ENCODE measurements around the gene SLC22A12.
"Not testable (repeated sequence)": the region's sequence is repeated elsewhere in the genome, so short reads cannot be mapped to it uniquely, and the experiment has no call there.

SLC22A12 gene

DNA sequence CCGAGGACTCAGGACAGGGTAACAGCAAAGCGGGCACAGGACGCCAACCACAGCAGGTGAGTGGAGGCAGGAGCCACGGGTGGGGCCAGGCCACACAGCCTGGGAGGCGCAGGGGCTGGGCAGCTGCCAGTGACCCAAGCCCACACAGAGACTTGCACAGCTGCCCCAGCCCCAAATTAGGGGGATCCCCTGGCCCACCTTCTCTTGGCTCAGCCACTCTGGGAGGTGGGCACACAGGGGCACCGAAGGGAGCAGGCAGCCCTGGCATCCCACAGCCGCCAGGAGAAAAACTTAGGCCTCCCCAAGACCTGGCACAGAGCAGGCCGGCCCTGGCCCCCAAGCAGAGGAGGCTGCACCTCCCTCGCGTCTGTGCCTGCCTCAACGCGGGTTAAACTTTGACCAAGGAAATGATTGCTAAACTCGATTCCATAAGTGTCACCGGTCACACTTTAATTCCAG, at the start of gene SLC22A12:
Gene SLC22A12 (plus strand): TSS at position 458 of the 459 bp plus-strand sequence. CDS start 337 bp downstream, outside the sequence.
- DNase-seq (ENCODE audit: low read depth in 2 of 2): no peak

GRCh38 chr11:64542172-64543125, 48.6 kb upstream of the SLC22A12 start:
- DNase-seq (ENCODE audit: low read depth in 2 of 2): no peak

- no peak for DNase-seq (ENCODE audit: low read depth in 2 of 2)
These were observed 47.2 kb upstream of the SLC22A12 start for GRCh38 chr11:64543818-64544217.

DNA sequence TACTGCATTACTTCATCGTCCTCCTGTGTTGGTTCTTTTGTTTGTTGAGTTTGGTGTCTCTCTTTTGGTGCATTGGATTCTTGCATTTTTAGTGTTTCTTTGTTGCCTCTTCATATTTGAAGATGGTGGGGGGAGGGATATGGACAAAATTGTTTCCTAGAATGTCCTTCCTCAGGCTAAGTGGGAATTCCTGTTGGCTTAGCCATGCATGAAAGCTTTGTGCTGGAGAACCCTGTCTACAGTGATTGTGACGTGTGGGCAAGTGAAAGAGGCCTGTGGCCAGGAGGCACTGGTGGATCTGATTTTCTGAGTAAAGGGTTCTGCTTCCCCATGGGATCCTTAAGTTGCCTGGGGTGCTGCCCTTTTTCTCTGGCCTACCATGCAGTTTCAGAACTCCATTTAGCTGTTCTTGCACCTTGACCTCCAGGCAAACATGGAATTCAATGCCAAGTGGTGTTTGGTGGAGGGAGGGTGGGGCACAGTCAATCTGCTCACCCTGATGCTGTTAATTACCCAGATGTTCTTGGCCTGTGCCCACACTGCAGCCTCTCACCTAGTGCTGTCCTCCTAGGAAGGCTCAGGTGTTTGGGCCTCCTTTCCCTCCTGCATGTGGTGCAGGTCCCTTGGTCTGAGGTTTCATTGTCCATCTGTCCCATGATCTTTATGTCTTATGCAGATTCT, 46.3 kb upstream of the SLC22A12 start:
- DNase-seq (ENCODE audit: low read depth in 2 of 2): no peak

DNA sequence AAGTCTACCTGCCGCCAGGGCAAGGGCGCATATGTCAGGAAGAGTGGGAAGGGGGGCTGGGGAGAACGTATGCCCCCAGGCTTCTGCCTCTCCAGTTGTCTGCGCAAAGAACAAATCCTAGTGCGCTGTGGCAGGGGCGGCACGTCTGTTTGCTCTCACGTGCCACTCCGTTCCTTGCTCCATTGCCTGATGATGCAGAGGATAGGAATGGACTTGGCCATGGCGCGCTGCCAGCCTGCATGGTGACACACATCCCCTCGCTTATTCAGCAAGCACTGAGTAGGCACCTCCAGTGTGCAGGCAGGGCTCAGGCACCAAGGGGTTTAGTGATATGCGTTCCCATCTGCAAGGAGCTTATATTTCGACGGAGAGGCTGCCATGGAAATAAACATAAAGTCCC, 45.4 kb upstream of the SLC22A12 start:
- no peak for DNase-seq (ENCODE audit: low read depth in 2 of 2)

GRCh38 chr11:64546176-64546575, 44.8 kb upstream of the SLC22A12 start:
- no peak for DNase-seq (ENCODE audit: low read depth in 2 of 2)

GRCh38 chr11:64546600-64546999, 44.4 kb upstream of the SLC22A12 start:
- no peak for DNase-seq (ENCODE audit: low read depth in 2 of 2)

DNA sequence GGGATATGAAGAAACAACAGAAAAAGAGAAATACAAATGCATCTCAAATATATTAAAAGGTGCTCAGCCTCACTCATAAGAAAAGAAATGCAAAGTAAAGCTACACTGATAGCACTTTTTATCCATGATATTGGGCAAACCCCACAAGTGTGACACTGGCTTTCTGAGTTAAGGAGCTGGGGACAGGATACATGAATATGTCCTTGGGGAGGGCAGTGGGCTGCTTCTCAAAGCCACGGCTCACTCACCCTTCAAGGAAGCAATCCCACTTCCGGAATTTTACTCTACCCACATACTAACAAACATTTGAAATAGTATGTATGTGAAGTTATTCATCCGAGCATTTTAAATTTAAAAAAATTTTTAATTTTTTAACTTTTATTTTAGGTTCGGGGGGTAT, 41.1 kb upstream of the SLC22A12 start:
- no peak for DNase-seq (ENCODE audit: low read depth in 2 of 2)

- DNase-seq (ENCODE audit: low read depth in 2 of 2): peak; percentile 13 to 32
These were observed 37.3 kb upstream of the SLC22A12 start for GRCh38 chr11:64553554-64554201.

DNA sequence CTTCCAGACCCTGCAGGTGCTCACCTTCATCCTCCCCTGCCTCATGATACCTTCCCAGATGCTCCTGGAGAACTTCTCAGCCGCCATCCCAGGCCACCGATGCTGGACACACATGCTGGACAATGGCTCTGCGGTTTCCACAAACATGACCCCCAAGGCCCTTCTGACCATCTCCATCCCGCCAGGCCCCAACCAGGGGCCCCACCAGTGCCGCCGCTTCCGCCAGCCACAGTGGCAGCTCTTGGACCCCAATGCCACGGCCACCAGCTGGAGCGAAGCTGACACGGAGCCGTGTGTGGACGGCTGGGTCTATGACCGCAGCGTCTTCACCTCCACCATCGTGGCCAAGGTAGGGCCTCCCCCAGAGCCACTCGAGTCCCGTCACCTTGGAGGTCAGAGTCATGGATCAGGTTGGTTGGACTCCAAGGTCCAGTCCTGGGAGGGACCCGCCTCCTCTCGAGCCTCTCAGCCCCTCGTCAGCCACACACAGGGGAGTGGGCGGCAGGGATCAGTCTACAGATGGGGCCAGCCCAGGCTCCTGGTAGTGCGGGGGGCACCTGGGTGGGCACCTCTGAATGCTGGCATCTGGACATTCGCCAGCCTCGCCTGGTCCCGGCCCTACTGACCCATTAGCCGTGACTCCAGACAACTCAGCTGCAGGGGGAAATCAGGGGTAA, 34.8 kb upstream of the SLC22A12 start:
- DNase-seq (ENCODE audit: low read depth in 2 of 2): no peak

DNA sequence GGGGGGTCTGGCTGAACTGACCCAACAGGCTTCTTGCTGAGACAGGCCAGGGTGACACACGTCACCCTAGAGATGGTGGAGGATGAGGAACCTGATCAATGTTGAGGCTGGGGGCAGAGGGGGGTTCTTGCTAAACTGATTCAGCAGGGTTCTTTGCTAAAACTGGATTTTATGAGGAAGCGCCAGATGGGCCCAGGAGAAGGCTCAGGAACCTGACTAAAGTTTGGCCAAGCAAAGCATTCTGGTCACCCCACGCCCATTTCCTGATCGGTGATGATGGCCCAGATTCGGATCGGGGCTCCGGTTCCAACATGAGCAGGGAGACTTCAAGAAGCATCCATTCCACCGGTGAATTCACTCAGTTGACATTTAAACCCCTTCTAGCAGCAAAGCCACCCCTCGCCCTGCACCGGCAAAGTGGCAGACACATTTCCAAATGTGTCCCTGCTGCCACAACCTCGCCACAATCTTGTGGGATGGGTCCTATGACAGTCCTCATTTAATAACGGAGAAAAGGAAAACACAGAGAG, 34.2 kb upstream of the SLC22A12 start:
- no peak for DNase-seq (ENCODE audit: low read depth in 2 of 2)

DNA sequence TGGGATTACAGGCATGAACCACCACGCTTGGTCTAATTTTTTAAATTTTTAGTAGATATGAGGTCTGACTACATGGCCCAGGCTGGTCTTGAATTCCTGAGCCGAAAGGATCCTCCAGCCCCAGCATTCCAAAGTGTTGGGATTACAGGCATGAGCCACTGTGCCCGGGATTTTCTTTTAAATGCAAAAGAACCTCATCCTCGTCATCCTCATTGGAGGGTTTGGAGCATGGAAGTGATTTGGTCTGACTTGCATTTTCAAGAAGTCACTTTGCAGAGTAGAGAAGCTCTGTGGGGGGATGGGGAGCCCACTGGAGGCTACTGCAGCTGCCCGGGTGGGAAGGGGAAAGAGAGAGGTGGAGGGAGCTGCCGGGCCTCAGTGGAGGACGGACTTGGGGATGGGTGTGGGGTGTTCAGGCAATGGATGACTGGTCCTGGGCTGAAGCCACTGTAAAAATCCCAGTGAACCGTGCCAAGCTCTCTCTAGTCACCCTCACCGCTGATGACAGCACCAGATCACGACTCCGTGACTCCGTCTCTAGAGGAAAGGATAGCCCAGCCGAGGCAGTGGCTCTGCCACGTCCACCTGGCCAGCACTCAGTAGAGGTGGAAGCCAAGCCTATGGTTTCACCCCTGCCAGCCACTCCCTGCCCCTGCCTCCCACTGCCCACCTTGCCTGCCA, 32.8 kb upstream of the SLC22A12 start:
- no peak for DNase-seq (ENCODE audit: low read depth in 2 of 2)

GRCh38 chr11:64558869-64559268, 32.2 kb upstream of the SLC22A12 start:
- no peak for DNase-seq (ENCODE audit: low read depth in 2 of 2)

GRCh38 chr11:64559351-64560138, 31.5 kb upstream of the SLC22A12 start:
- no peak for DNase-seq (ENCODE audit: low read depth in 2 of 2)

DNA sequence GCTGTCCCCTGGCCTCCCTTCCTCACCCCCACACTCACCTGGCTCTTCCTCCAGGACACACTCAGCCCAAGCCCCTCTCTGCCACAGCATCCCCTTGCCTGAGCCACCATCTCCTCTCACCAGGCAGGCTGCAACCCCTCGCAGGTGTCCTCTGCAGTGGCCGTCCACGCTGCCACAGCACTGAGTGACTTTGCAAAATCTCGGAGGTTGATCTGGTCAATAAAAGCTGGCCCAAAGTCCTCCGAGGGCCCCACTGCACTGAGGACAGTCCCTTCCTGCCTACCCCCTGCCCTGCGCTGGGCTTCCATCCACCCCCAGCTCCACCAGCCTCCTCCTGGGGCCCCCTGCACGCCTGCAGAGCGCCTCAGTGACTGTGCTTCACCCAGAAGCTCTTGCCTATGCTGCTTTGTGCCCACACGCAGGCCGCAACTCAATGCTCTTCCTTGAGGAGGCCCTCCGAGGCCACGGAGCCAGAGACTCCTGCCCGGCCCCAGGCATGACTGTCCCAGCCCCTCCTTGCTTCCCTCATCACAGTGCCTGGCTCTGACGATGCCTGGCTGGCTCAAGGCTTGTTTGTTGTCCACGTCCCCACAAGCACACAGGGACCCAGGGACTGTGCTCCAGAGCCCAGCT, 30.8 kb upstream of the SLC22A12 start:
- DNase-seq (ENCODE audit: low read depth in 2 of 2): no peak

- no peak for DNase-seq (ENCODE audit: low read depth in 2 of 2)
These were observed 30.1 kb upstream of the SLC22A12 start for GRCh38 chr11:64560941-64561340.

DNA sequence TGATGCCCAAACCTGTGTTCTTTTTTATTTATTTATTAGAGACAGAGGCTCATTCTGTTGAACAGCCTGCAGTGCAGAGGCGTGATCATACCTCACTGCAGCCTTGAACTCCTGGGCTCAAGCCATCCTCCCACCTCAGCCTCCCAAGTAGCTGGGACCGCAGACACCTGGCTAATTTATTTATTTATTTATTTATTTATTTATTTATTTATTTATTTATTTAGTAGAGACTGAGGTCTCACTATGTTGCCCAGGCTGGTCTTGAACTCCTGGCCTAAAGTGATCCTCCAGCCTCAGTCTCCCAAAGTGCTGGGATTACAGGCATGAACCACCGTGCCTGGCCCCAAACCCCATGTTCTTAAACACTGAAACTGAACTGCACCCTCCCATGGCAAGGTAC, 29.6 kb upstream of the SLC22A12 start:
- not testable (repeated sequence) for DNase-seq (ENCODE audit: low read depth in 2 of 2)

- no peak for DNase-seq (ENCODE audit: low read depth in 2 of 2)
These were observed 28.9 kb upstream of the SLC22A12 start for GRCh38 chr11:64561984-64562722.

Data from stimulated activated CD8-positive, alpha-beta memory T cell treated with anti-CD3 and anti-CD28 coated beads, Interleukin-2, amount 100 ng/mL, for 48 hours (primary cell).